Mesendoderm (in vitro differentiated cells): ENCODE results near the gene CTR9.

Experiments
- DNase-seq: peaks from one replicate; pipeline ENCODE4 v3.0.0; 2013
- H2AK5ac ChIP-seq: 2 replicates; pipeline ENCODE4 v1.6.1; 2013; ENCODE audit warnings: low read length, inconsistent platforms
- H2BK120ac ChIP-seq: 2 replicates; pipeline ENCODE4 v1.6.1; 2013; ENCODE audit warnings: low read depth, mild to moderate bottlenecking, low read length, moderate library complexity, mixed read lengths
- H2BK15ac ChIP-seq: replicated peaks from 2 replicates; pipeline ENCODE4 v1.6.1; 2013; ENCODE audit warnings: low read depth, mild to moderate bottlenecking, moderate library complexity
- H2BK5ac ChIP-seq: 2 replicates; pipeline ENCODE4 v1.6.1; 2013; ENCODE audit warnings: low read length, inconsistent platforms
- H3K18ac ChIP-seq: 2 replicates; pipeline ENCODE4 v1.6.1; 2013; ENCODE audit warnings: mild to moderate bottlenecking, low read length, mixed read lengths
- H3K23ac ChIP-seq: one replicate; pipeline ENCODE4 v1.6.1; 2013; ENCODE audit warnings: low read length
- H3K27ac ChIP-seq: 2 replicates; pipeline ENCODE4 v1.5.1; 2013; ENCODE audit warnings: low read depth, mild to moderate bottlenecking, inconsistent platforms, low read length, moderate library complexity
- H3K27me3 ChIP-seq: 2 replicates; pipeline ENCODE4 v1.6.1; 2013; ENCODE audit warnings: low read length, control low read depth, mild to moderate bottlenecking, inconsistent platforms; ENCODE audit not compliant: insufficient read depth, poor library complexity
- H3K36me3 ChIP-seq: 2 replicates; pipeline ENCODE4 v1.6.1; 2013; ENCODE audit warnings: low read length, inconsistent platforms; ENCODE audit not compliant: control insufficient read depth, insufficient read depth
- H3K4ac ChIP-seq: one replicate; pipeline ENCODE4 v1.6.1; 2013; ENCODE audit warnings: low read depth, mild to moderate bottlenecking, low read length, moderate library complexity
- H3K4me1 ChIP-seq: 2 replicates; pipeline ENCODE4 v1.6.1; 2013; ENCODE audit warnings: low read depth, low read length, inconsistent platforms; ENCODE audit not compliant: control insufficient read depth
- H3K4me2 ChIP-seq: 2 replicates; pipeline ENCODE4 v1.6.1; 2013; ENCODE audit warnings: low read length
- H3K4me3 ChIP-seq: 2 replicates; pipeline ENCODE4 v1.5.1; 2013; ENCODE audit warnings: mild to moderate bottlenecking, low read length
- H3K56ac ChIP-seq: one replicate; pipeline ENCODE4 v1.6.1; 2013; ENCODE audit warnings: low read length
- H3K79me1 ChIP-seq: 2 replicates; pipeline ENCODE4 v1.6.1; 2013; ENCODE audit warnings: low read length, inconsistent platforms
- H3K79me2 ChIP-seq: 2 replicates; pipeline ENCODE4 v1.6.1; 2013; ENCODE audit warnings: mild to moderate bottlenecking, low read length; ENCODE audit not compliant: control insufficient read depth, insufficient read depth
- H3K9ac ChIP-seq: 2 replicates; pipeline ENCODE4 v1.6.1; 2013; ENCODE audit warnings: low read length, inconsistent platforms
- H4K5ac ChIP-seq: one replicate; pipeline ENCODE4 v1.6.1; 2013; ENCODE audit warnings: low read length
- H4K8ac ChIP-seq: one replicate; pipeline ENCODE4 v1.6.1; 2013; ENCODE audit warnings: low read depth, mild to moderate bottlenecking, control low read depth, low read length, moderate library complexity
- WGBS: extraction: QIAGEN DNeasy Blood & Tissue Kit; methylation state at CpG from one replicate; pipeline ENCODE4 v1.1.7; 2013; ENCODE audit warnings: low lambda C conversion rate, missing lambda C conversion rate; ENCODE audit not compliant: insufficient coverage; ENCODE audit errors: extremely low coverage; 5-methylcytosine and 5-hydroxymethylcytosine counted together

The CTR9 gene

GRCh38 chr11:10797531-10797930, 46.5 kb downstream of the CTR9 start:
- Histone ChIP-seq H2BK15ac (no peak overlapping the region), H3K18ac (no peak overlapping the region), H3K9ac (no peak overlapping the region), H3K4me1 (no peaks in the 10 kb centered on the region), H3K27ac (no peak overlapping the region), H3K56ac (no peak overlapping the region), H4K5ac (no peak overlapping the region), H3K4me2 (no peak overlapping the region), H3K27me3 (no peaks in the 10 kb centered on the region), H2BK120ac (no peak overlapping the region), H3K36me3 (peaks cover 22% of the 10 kb centered on the region), H3K4me3 (no peak overlapping the region), H3K4ac (no peak overlapping the region), H3K23ac (no peak overlapping the region), H3K79me1 (no peaks in the 10 kb centered on the region), H2AK5ac (no peak overlapping the region), H4K8ac (no peak overlapping the region), H2BK5ac (no peak overlapping the region), H3K79me2 (no peaks in the 10 kb centered on the region)
- no CpG with 5 or more reads among the region's 3 CpGs for WGBS
- no peak for DNase-seq

DNA sequence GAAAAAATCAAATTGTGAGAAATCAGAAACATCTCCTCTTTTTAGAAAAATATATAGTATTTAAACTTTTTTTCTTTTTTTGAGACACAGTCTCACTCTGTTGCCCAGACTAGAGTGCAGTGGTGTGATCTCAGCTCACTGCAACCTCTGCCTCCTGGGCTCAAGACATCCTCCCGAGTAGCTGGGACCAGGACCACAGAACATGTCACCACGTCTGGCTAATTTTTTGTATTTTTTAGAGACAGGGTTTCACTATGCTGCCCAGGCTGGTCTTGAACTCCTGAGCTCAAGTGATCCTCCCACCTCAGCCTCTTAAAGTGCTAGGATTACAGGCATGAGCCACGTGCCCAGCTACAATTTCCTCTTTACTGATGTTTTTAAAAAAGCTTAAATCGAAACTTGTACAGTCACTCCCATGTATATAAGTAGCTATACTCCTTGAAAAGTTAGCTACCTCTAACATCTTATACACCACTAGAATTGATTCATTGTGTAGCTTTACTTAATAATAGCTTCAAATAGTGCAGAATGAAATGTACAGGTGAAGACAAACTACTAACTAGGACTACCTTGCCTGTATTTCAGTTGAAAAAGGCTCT, 47.4 kb downstream of the CTR9 start:
- no peak overlapping the region for H3K9ac ChIP-seq
- peaks cover 2% of the 10 kb centered on the region for H3K79me1 ChIP-seq
- H3K27ac ChIP-seq, result no peak overlapping the region
- no peaks in the 10 kb centered on the region for H3K79me2 ChIP-seq
- no peak for DNase-seq
- no peak overlapping the region for H4K5ac ChIP-seq
- H3K36me3 ChIP-seq, result peaks cover 27% of the 10 kb centered on the region
- H3K18ac ChIP-seq, result no peak overlapping the region
- H3K4me1 ChIP-seq, result no peaks in the 10 kb centered on the region
- no peak overlapping the region for H3K56ac ChIP-seq
- no peaks in the 10 kb centered on the region for H3K27me3 ChIP-seq
- H3K4me2 ChIP-seq, result no peak overlapping the region
- H3K4ac ChIP-seq, result no peak overlapping the region
- H3K23ac ChIP-seq, result no peak overlapping the region
- no peak overlapping the region for H2AK5ac ChIP-seq
- no peak overlapping the region for H2BK15ac ChIP-seq
- no peak overlapping the region for H3K4me3 ChIP-seq
- no CpG with 5 or more reads among the region's 4 CpGs for WGBS
- no peak overlapping the region for H2BK120ac ChIP-seq
- H2BK5ac ChIP-seq, result no peak overlapping the region
- H4K8ac ChIP-seq, result no peak overlapping the region

DNA sequence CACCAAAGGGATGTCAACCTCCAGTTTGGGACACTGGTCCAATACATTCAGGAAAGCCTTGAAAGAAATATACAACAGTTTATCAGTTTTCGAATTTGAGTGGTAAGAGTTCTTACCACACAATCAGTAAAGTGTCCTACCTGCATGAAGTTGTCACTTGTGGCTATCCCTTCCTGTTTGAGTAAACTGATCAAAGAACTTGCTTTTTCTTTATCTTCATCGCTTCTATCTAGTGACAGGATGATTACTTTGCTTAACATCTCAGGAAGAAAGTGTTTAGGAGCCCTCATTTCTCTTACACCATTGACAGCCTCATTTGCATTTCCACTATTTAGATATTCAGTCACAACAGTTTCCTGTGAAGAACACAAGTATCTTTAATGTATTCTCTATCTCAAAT, 49.2 kb downstream of the CTR9 start:
- Histone ChIP-seq H4K8ac (no peak overlapping the region), H3K4me1 (no peaks in the 10 kb centered on the region), H3K27me3 (no peaks in the 10 kb centered on the region), H3K18ac (no peak overlapping the region), H3K36me3 (peaks cover 37% of the 10 kb centered on the region), H3K79me1 (peaks cover 9% of the 10 kb centered on the region), H2AK5ac (no peak overlapping the region), H3K4me3 (no peak overlapping the region), H4K5ac (no peak overlapping the region), H3K4ac (no peak overlapping the region), H3K79me2 (peaks cover 2% of the 10 kb centered on the region), H2BK15ac (no peak overlapping the region), H3K56ac (no peak overlapping the region), H3K4me2 (no peak overlapping the region), H3K27ac (no peak overlapping the region), H2BK5ac (no peak overlapping the region), H2BK120ac (no peak overlapping the region), H3K9ac (no peak overlapping the region), H3K23ac (no peak overlapping the region)
- no peak for DNase-seq
- no CpG with 5 or more reads among the region's 2 CpGs for WGBS

DNA sequence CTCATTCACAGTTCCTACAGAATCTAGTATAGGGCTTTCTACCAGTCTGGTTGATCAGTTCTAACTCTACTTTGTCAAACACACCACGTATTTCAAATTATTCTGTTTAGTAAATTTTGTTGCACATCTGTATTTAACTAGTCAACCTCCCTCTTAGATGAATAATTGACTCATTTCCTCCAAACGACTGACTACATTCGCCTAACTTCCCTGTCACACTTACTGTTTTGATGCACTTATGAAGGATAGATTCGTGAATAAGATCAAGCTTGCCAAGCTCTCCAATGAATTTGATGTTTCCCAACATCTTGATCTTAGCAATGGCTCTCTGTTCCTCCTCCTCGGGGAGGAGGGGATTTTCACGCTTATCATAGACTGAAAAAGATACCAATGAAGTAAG, 52.6 kb downstream of the CTR9 start:
- Histone ChIP-seq H3K36me3 (peaks cover 37% of the 10 kb centered on the region), H3K4me2 (no peak overlapping the region)

GRCh38 chr11:10805741-10806140, 54.7 kb downstream of the CTR9 start:
- no peak overlapping the region for H3K4ac ChIP-seq
- H2BK5ac ChIP-seq, result no peak overlapping the region
- no peak overlapping the region for H3K18ac ChIP-seq
- WGBS, result no CpG with 5 or more reads among the region's 8 CpGs
- no peak overlapping the region for H4K8ac ChIP-seq
- no peak for DNase-seq
- H3K27ac ChIP-seq, result no peak overlapping the region
- H2BK120ac ChIP-seq, result no peak overlapping the region
- no peaks in the 10 kb centered on the region for H3K27me3 ChIP-seq
- peaks cover 17% of the 10 kb centered on the region for H3K79me1 ChIP-seq
- H2BK15ac ChIP-seq, result no peak overlapping the region
- H3K4me1 ChIP-seq, result no peaks in the 10 kb centered on the region
- H3K4me2 ChIP-seq, result peak overlapping the region; percentile 7
- peak overlapping the region; percentile 38 for H3K9ac ChIP-seq
- H3K23ac ChIP-seq, result no peak overlapping the region
- H3K36me3 ChIP-seq, result peaks cover 27% of the 10 kb centered on the region
- H3K4me3 ChIP-seq, result no peak overlapping the region
- no peak overlapping the region for H2AK5ac ChIP-seq
- H4K5ac ChIP-seq, result no peak overlapping the region
- peaks cover 30% of the 10 kb centered on the region for H3K79me2 ChIP-seq
- no peak overlapping the region for H3K56ac ChIP-seq

More for the DNA sequence above, 52.6 kb downstream of the CTR9 start:
- no peak for DNase-seq
- Histone ChIP-seq H3K4me1 (no peaks in the 10 kb centered on the region), H3K23ac (no peak overlapping the region), H3K18ac (no peak overlapping the region), H2BK120ac (no peak overlapping the region), H3K79me1 (peaks cover 17% of the 10 kb centered on the region), H2BK5ac (no peak overlapping the region), H3K56ac (no peak overlapping the region), H2AK5ac (no peak overlapping the region), H4K5ac (no peak overlapping the region), H3K4me3 (no peak overlapping the region), H3K9ac (no peak overlapping the region), H3K4ac (no peak overlapping the region), H2BK15ac (no peak overlapping the region), H3K79me2 (peaks cover 30% of the 10 kb centered on the region), H3K27me3 (no peaks in the 10 kb centered on the region), H3K27ac (no peak overlapping the region), H4K8ac (no peak overlapping the region)
- WGBS, result no CpG with 5 or more reads among the region's 6 CpGs

DNA sequence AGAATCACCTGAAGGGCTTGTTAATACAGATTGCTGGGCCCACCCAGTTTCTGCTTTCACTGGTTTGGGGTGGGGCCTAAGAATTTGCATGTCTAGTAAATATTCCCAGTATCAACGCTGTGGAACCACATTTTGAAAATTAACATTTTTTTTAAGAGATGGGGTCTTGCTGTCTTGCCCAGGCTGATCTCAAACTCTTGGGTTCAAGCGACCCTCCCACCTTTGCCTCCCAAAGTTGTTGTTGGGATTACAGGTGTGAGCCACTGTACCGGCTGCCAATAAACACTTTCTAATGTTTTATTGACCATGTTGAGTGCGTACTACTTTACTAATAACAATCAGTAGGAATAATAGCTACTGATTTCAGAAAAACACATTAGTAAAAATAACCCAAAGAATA, 55.2 kb downstream of the CTR9 start:
- Histone ChIP-seq H4K8ac (no peak overlapping the region), H3K36me3 (peaks cover 27% of the 10 kb centered on the region), H3K27ac (no peak overlapping the region), H2BK120ac (no peak overlapping the region), H3K4me1 (no peaks in the 10 kb centered on the region), H2BK15ac (no peak overlapping the region), H3K9ac (peak overlapping the region; percentile 38), H3K79me2 (peaks cover 30% of the 10 kb centered on the region), H3K4me3 (no peak overlapping the region), H3K27me3 (no peaks in the 10 kb centered on the region), H2AK5ac (no peak overlapping the region), H3K18ac (no peak overlapping the region), H3K4me2 (peak overlapping the region; percentile 7), H3K4ac (no peak overlapping the region), H3K79me1 (peaks cover 17% of the 10 kb centered on the region), H2BK5ac (no peak overlapping the region), H3K23ac (no peak overlapping the region), H4K5ac (no peak overlapping the region), H3K56ac (no peak overlapping the region)
- no CpG with 5 or more reads among the region's 4 CpGs for WGBS
- no peak for DNase-seq
